NOMO-1 treated with dmso at 0.1 percent for 144 hours (cell line): ENCODE results near the gene KRTAP10-6.
"Not testable (repeated sequence)": the region's sequence is repeated elsewhere in the genome, so short reads cannot be mapped to it uniquely, and the experiment has no call there.

ENCODE experiments used
- DNase-seq: peaks from one replicate; lab custom pipeline; 2025; ENCODE audit not compliant: unreplicated experiment; lab: John Stamatoyannopoulos, UW

Gene KRTAP10-6

GRCh38 chr21:44564099-44564498 lies 28.2 kb downstream of the KRTAP10-6 start:
- no peak for DNase-seq

GRCh38 chr21:44558695-44559094 lies 33.6 kb downstream of the KRTAP10-6 start, which contains the start of gene KRTAP10-3:
TSS of gene KRTAP10-3 (minus strand) at chr21:44558795. CDS start at chr21:44558715, 80 bp downstream.
- no peak for DNase-seq

GRCh38 chr21:44558329-44558675 lies 34.0 kb downstream of the KRTAP10-6 start:
- not testable (repeated sequence) for DNase-seq

GRCh38 chr21:44557491-44558328 lies 34.6 kb downstream of the KRTAP10-6 start:
- no peak for DNase-seq

- no peak for DNase-seq
These were observed 35.4 kb downstream of the KRTAP10-6 start for GRCh38 chr21:44556879-44557278.

- no peak for DNase-seq
These were observed 37.0 kb downstream of the KRTAP10-6 start for GRCh38 chr21:44555200-44555875.

- no peak for DNase-seq
These were observed 39.6 kb downstream of the KRTAP10-6 start for GRCh38 chr21:44552681-44553080.

- DNase-seq, result no peak
These were observed 40.2 kb downstream of the KRTAP10-6 start for GRCh38 chr21:44552136-44552535.

- no peak for DNase-seq
These were observed 40.9 kb downstream of the KRTAP10-6 start, which contains the start of gene KRTAP10-2 for GRCh38 chr21:44551340-44551961. TSS of gene KRTAP10-2 (minus strand) at chr21:44551505. CDS start at chr21:44551458, 47 bp downstream.

GRCh38 chr21:44550807-44551206 lies 41.5 kb downstream of the KRTAP10-6 start:
- no peak for DNase-seq

- DNase-seq, result not testable (repeated sequence)
These were observed 42.0 kb downstream of the KRTAP10-6 start for GRCh38 chr21:44550285-44550684.

- no peak for DNase-seq
These were observed 42.6 kb downstream of the KRTAP10-6 start for GRCh38 chr21:44549525-44550211.

- no peak for DNase-seq
These were observed 43.4 kb downstream of the KRTAP10-6 start for GRCh38 chr21:44548922-44549321.

GRCh38 chr21:44548381-44548780 lies 43.9 kb downstream of the KRTAP10-6 start:
- DNase-seq, result no peak

- no peak for DNase-seq
These were observed 44.5 kb downstream of the KRTAP10-6 start for GRCh38 chr21:44547656-44548331.

GRCh38 chr21:44544566-44544965 lies 47.7 kb downstream of the KRTAP10-6 start:
- no peak for DNase-seq

GRCh38 chr21:44542716-44543115 lies 49.6 kb downstream of the KRTAP10-6 start:
- no peak for DNase-seq
